GM19467 (cell line): ENCODE results near the gene SLC45A1.

Source experiments
- ATAC-seq: cut with Tn5 transposase; IDR thresholded peaks from one replicate; pipeline ENCODE4 v1.9.1; 2021; ENCODE audit warnings: mild to moderate bottlenecking, moderate library complexity; ENCODE audit not compliant: unreplicated experiment

The SLC45A1 gene

GRCh38 chr1:8307628-8308027 is 10.3 kb upstream of the SLC45A1 start:
- no peak for ATAC-seq

GRCh38 chr1:8311068-8311718 is 6.7 kb upstream of the SLC45A1 start:
- ATAC-seq = no peak

DNA sequence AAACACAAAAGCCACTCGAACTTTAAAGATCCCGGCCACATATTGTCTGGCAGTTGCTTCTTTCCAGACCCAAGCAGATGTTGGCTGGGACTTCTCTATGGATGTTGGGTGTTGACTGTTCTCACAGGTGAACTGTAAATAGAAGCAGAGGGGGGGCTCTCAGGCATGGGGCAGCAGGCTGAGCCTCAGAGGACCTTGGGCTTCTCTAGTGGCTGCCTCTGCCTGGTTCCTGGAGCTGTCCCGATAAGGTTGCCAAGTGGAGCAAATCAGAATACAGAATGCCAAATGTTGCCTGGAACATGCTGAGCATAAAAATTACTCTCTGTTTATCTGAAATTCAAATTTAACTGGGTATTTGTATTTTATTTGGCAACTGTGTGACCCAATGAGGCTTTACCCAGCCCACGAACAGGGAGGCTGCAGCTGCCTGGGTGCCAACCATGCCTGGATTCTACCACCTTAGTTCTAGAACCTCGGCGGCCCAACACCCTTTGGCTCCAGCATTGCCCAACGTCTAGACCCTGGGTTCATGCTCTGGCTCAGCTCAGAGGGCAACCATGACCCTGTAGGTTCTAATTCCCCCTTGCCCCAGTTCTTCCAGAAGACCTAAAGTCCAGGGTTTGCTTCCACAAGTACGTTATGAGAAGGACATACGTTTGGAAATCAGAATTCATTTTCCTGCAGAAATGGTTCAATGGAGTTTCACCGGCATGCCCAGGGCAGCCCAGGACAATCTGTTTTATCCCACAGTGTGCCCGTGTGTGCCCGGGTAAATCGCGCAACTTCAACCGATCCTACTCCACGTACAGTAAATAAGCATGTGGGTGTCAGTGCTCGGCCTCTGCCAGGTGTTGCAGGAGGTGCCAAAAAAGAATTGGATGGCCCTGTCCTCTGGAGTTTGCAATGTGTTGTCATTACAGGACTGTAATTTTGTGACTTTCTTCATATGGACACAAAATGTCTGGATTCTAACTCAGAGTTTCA is 5.4 kb upstream of the SLC45A1 start:
- ATAC-seq = no peak

- ATAC-seq = no peak
These were observed 4.7 kb upstream of the SLC45A1 start for GRCh38 chr1:8313231-8313630.

- no peak for ATAC-seq
These were observed 3.3 kb upstream of the SLC45A1 start for GRCh38 chr1:8314346-8315280.

- ATAC-seq = no peak
These were observed 2.1 kb upstream of the SLC45A1 start for GRCh38 chr1:8315573-8316475.

- no peak for ATAC-seq
These were observed 522 bp downstream of the SLC45A1 start for GRCh38 chr1:8318436-8318835.

- no peak for ATAC-seq
These were observed 3.7 kb downstream of the SLC45A1 start for GRCh38 chr1:8321612-8322011.

DNA sequence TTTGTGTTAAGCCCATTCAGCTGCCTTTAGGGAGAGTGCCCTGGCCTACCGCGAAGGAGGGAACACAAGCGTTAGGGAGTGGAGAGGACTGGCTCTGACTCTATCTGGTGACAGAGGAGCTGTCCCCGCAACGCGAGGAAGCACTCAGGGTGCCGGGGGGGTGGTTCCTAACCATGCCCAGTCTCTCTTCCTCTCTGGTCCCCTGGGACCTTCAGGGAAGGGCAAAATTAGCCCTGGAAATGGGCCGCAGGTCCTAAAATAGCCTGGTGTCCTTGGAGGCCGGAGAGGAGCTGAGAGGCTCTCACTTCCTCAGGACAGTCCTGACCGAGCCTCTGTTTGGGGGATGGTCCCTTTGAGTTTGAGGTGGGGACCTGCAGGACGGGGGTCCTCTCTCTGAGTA is 5.8 kb downstream of the SLC45A1 start:
- ATAC-seq = no peak

DNA sequence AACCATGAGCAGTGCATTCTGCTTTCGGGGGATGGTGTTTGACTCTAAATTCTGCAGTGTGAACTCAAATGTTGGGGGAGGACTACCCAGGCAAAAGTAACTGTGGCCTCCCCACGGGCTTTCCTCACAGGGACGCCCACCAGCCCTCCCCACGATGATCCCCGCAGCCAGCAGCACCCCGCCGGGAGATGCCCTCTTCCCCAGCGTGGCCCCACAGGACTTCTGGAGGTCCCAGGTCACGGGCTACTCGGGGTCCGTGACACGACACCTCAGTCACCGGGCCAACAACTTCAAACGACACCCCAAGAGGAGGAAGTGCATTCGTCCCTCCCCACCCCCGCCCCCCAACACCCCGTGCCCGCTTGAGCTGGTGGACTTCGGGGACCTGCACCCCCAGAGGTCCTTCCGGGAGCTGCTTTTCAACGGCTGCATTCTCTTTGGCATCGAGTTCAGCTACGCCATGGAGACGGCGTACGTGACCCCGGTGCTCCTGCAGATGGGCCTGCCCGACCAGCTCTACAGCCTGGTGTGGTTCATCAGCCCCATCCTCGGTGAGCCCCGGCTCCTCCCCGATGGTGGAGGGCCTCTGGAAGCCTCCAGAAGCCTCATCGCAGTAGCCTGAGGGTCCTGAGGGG is 6.4 kb downstream of the SLC45A1 start:
- ATAC-seq = no peak

DNA sequence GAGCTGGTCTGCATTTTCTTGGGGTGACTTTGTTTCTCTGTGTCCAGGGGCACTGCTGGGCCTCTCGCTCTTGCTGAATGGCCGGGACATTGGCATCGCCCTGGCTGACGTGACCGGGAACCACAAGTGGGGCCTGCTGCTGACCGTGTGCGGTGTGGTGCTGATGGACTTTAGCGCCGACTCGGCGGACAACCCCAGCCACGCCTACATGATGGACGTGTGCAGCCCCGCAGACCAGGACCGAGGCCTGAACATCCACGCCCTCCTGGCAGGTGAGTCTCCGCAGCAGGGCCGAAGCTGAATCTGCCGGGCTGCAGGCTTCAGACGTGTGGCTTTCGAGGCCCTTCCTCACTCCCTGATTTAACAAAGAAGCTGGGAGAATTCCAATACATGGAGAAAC is 7.9 kb downstream of the SLC45A1 start:
- ATAC-seq = no peak

DNA sequence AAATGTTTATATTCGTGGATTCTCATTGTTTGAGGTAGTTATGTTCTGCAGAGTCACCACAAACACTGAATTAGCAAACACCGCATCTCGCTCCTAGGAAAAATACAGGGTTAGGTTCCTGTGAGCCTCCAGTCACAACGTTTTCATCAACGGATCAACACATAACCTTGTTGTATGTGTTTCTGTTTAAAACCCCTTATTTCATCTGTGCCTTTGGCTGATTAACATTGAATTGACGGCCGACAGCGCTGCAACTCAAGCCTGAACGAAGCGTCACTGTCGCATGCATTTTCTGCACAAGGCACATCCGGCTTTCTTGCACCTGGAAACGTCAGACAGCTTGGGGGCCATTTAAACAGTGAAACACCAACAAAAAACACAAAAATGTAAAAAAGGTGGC is 8.4 kb downstream of the SLC45A1 start:
- no peak for ATAC-seq

DNA sequence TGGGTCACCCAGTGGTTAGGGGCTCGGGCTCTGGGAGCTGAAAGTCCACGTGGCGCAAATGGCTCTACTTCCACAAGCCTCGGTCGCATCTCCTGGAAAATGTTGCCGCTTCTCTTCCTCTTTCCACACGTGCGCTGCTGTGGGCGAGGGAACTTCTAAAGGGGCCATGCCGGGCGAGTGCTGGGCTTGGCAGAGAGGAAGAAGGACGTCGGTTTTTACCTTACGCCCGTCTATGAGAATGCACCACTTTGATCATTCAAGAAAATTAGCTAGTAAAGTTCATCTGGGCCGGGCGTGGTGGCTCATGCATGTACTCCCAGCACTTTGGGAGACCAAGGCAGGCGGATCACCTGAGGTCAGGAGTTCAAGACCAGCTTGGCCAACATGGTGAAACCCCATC is 10.4 kb downstream of the SLC45A1 start:
- no peak for ATAC-seq

DNA sequence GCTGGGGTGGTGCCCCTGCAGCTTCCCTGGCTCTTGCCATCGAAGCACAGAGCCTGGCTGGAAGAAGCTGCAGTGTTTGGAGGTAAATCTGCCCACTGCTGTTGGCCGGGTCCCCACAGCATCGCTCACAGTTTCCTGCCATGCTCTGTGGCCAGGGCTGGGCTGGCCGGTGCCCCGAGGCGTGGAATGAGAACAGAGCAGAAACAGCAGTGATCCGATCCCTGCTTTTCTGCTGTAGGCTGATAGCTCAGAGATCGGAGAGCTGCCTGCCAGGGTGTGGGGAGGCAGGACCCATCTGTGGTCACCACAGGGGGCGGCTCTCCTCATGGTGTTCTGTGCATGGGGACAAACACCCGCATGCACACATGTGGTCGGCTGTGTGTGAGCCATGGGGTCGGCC is 11.5 kb downstream of the SLC45A1 start:
- ATAC-seq = no peak

GRCh38 chr1:8329858-8330257 is 11.9 kb downstream of the SLC45A1 start:
- ATAC-seq = no peak

DNA sequence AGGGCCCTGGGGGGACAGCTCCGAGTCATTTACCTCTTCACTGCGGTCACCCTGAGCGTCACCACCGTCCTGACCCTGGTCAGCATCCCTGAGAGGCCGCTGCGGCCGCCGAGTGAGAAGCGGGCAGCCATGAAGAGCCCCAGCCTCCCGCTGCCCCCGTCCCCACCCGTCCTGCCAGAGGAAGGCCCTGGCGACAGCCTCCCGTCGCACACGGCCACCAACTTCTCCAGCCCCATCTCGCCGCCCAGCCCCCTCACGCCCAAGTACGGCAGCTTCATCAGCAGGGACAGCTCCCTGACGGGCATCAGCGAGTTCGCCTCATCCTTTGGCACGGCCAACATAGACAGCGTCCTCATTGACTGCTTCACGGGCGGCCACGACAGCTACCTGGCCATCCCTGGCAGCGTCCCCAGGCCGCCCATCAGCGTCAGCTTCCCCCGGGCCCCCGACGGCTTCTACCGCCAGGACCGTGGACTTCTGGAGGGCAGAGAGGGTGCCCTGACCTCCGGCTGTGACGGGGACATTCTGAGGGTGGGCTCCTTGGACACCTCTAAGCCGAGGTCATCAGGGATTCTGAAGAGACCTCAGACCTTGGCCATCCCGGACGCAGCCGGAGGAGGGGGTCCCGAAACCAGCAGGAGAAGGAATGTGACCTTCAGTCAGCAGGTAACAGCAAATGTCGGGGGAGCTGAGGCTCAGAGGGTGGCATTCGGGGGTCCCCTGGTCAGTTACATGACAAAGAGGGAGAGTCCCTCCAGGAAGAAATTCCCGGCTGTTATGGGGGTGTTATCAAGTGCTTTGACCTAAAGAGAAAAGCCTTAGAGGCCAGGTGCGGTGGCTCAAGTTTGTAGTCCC is 12.6 kb downstream of the SLC45A1 start:
- no peak for ATAC-seq

DNA sequence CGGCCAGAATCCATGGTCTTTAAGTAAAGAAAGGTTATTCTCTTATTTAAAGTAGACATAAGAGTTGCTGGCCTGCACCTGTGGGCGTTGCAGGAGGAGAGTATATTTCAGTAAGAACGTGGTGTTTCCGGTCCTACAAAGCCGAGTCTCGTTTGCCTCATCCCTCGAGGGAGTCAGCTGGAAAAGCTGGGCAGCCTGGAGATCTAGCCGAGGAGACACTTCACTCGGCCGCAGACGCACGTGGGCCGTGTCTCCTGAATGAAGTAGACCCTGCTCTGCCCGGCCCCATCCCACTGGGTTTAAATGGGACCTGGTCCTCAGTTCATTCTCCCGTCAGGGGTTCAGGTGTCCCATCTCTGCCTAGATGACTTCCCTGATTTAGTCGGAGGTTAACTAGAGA is 14.9 kb downstream of the SLC45A1 start:
- no peak for ATAC-seq

- no peak for ATAC-seq
These were observed 15.5 kb downstream of the SLC45A1 start for GRCh38 chr1:8333246-8333987.
